ENCODE data around the gene KLHDC4.

DNA sequence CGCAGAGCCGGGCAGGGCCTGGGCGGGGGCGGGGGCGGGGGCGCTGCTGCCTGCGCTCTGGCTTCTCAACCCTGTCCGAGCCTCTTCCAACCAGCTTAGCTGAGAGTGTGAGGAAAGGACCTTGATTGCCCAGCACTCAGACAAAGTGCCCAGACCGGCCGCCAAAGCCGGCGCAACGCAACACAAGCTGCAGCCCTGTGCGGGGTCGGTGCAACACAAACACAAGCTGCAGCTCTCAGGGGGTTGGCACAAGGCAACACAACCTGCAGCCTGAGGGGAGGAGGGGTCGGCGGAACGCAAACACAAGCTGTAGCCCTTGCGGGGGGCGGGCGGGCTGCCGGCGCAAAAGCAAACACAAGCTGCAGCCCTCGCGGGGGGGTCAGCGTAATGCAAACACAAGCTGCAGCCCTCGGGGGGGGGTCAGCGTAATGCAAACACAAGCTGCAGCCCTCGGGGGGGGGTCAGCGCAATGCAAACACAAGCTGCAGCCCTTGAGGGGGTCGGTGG, 60.0 kb downstream of the KLHDC4 start:
- TF ChIP-seq POLR2AphosphoS5 (IDR thresholded peaks at IDR 0.05; ENCODE audit: low read depth, low read length): no peak
- TF ChIP-seq POLR2A (IDR thresholded peaks at IDR 0.05; ENCODE audit: low read depth, low read length): no peak
- no peak for TF ChIP-seq TAF1 (IDR thresholded peaks at IDR 0.05; ENCODE audit: borderline replicate concordance, low read depth, low read length)

Data from GM12892 (cell line).